Sigmoid colon (tissue), 4 donors: Measurements from ENCODE around the gene ABCC9.

Experiments
- POLR2A ChIP-seq, 2 donors: fragments of 450-650 bp; IDR thresholded peaks; one replicate each; pipeline ENCODE4 v1.6.1; 2016; ENCODE audit warnings: antibody characterized with exemption in 2 of 2, mild to moderate bottlenecking in 2 of 2, moderate library complexity in 2 of 2
- POLR2AphosphoS5 ChIP-seq, 4 donors: sonication (generic); formaldehyde crosslinking; IDR thresholded peaks; one replicate each; pipeline ENCODE4 v1.6.1; 2017; ENCODE audit warnings: antibody characterized with exemption in 4 of 4
- TF ChIP-seq, protein P1 (sequence below), 4 experiments: fragments of 450-650 bp in 3 of 4; fragments of 200-600 bp in 1 of 4; IDR thresholded peaks; one replicate each; pipeline ENCODE4 v1.5.1; 2016 to 2019; ENCODE audit warnings: antibody characterized with exemption in 4 of 4, mild to moderate bottlenecking in 3 of 4, moderate library complexity in 2 of 4

DNA sequence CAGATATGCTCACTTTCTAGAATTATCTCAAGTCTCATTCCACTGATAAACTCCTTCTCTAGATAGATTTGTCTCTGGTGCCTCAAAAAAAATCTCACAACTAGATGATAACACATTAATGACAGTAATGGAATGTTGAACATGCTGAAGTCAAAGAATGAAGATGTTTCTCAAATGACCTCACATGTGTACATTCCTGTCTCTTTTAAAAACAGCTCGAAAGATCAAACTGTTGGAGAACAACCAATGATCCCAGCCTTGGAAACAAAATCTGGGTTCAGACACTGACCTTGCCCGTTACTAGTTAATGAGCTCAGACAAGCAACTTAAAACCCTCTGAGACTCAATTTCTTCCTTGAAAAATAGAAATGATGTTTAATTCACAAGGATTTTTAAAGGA is 122.0 kb downstream of the ABCC9 start:
- TF ChIP-seq, protein P1, sequence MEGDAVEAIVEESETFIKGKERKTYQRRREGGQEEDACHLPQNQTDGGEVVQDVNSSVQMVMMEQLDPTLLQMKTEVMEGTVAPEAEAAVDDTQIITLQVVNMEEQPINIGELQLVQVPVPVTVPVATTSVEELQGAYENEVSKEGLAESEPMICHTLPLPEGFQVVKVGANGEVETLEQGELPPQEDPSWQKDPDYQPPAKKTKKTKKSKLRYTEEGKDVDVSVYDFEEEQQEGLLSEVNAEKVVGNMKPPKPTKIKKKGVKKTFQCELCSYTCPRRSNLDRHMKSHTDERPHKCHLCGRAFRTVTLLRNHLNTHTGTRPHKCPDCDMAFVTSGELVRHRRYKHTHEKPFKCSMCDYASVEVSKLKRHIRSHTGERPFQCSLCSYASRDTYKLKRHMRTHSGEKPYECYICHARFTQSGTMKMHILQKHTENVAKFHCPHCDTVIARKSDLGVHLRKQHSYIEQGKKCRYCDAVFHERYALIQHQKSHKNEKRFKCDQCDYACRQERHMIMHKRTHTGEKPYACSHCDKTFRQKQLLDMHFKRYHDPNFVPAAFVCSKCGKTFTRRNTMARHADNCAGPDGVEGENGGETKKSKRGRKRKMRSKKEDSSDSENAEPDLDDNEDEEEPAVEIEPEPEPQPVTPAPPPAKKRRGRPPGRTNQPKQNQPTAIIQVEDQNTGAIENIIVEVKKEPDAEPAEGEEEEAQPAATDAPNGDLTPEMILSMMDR (IDR thresholded peaks at IDR 0.05), result no peak
- no peak for TF ChIP-seq POLR2AphosphoS5 (IDR thresholded peaks at IDR 0.05)
- TF ChIP-seq POLR2A (IDR thresholded peaks at IDR 0.05), result no peak
